Vagina (tissue), 2 donors: ENCODE data around the gene AMOTL1.

ENCODE experiments used
- POLR2A ChIP-seq, 2 donors: fragments of 450-650 bp; IDR thresholded peaks; one replicate each; pipeline ENCODE4 v1.6.1; 2017; ENCODE audit warnings: antibody characterized with exemption in 2 of 2, mild to moderate bottlenecking in 2 of 2, moderate library complexity in 2 of 2
- POLR2AphosphoS5 ChIP-seq, 2 donors: sonication (generic); formaldehyde crosslinking; IDR thresholded peaks; one replicate each; pipeline ENCODE4 v1.9.0; 2017; ENCODE audit warnings: antibody characterized with exemption in 2 of 2, mild to moderate bottlenecking in 2 of 2, low read depth in 1 of 2; ENCODE audit not compliant: insufficient read depth in 1 of 2
- TF ChIP-seq, protein P1 (sequence below), 3 experiments: fragments of 450-650 bp in 2 of 3; fragments of 200-600 bp in 1 of 3; sonication (generic) in 1 of 3; IDR thresholded peaks; one replicate each; pipeline ENCODE4 v1.5.1; 2017 to 2019; ENCODE audit warnings: antibody characterized with exemption in 3 of 3, mild to moderate bottlenecking in 2 of 3, moderate library complexity in 2 of 3

DNA sequence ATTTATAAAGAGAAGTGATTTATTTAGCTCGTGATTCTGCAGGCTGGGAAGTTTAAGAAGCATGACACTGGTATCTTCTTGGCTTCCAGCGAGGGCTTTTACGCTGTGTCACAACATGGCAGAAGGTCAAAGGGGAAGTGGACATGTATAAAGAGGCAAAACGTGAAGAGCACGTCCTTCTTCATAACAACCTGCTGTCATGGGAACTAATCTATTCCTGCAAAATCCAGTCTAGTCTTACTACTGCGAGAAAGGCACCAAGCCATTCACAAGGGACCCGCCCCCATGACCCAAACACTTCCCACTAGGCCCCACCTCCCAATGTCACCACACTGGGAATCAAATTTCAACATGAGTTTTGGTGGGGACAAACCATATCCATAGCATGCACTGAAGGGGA is 58.3 kb downstream of the AMOTL1 start:
- TF ChIP-seq, protein P1, sequence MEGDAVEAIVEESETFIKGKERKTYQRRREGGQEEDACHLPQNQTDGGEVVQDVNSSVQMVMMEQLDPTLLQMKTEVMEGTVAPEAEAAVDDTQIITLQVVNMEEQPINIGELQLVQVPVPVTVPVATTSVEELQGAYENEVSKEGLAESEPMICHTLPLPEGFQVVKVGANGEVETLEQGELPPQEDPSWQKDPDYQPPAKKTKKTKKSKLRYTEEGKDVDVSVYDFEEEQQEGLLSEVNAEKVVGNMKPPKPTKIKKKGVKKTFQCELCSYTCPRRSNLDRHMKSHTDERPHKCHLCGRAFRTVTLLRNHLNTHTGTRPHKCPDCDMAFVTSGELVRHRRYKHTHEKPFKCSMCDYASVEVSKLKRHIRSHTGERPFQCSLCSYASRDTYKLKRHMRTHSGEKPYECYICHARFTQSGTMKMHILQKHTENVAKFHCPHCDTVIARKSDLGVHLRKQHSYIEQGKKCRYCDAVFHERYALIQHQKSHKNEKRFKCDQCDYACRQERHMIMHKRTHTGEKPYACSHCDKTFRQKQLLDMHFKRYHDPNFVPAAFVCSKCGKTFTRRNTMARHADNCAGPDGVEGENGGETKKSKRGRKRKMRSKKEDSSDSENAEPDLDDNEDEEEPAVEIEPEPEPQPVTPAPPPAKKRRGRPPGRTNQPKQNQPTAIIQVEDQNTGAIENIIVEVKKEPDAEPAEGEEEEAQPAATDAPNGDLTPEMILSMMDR (IDR thresholded peaks at IDR 0.05): no peak
- TF ChIP-seq POLR2AphosphoS5 (IDR thresholded peaks at IDR 0.05; ENCODE audit: insufficient read depth in 1 of 2, low read depth in 1 of 2): no peak
- no peak for TF ChIP-seq POLR2A (IDR thresholded peaks at IDR 0.05)
